VCaP (cell line): ENCODE data around the gene ZBTB1.
A peak's percentile ranks its signal among the peaks of the same experiment; 100 is the strongest.

Source experiments
- H3K27ac ChIP-seq: fragments of 450-650 bp; 2 replicates; pipeline ENCODE4 v1.5.1; 2017
- CTCF ChIP-seq: fragments of 450-650 bp; conservative IDR thresholded peaks from 2 replicates; pipeline ENCODE4 v1.5.1; 2017; ENCODE audit warnings: mild to moderate bottlenecking, moderate library complexity

Gene ZBTB1

GRCh38 chr14:64504310-64504896, at the start of gene ZBTB1:
Gene ZBTB1, plus strand, starts transcription at chr14:64504770. Its CDS starts 16,735 bp downstream, at chr14:64521505.
- no peak for TF ChIP-seq CTCF
- H3K27ac ChIP-seq: peak within 1 kb of the TSS; percentile 98

GRCh38 chr14:64459405-64460136, 45.0 kb upstream of the ZBTB1 start:
- TF ChIP-seq CTCF: no peak
- no peak overlapping the region for H3K27ac ChIP-seq

GRCh38 chr14:64461221-64461620, 43.3 kb upstream of the ZBTB1 start:
- H3K27ac ChIP-seq: no peak overlapping the region
- TF ChIP-seq CTCF: no peak

- TF ChIP-seq CTCF: no peak
Observed at GRCh38 chr14:64463195-64463594, 41.4 kb upstream of the ZBTB1 start.

GRCh38 chr14:64463873-64464272, 40.7 kb upstream of the ZBTB1 start:
- TF ChIP-seq CTCF: no peak
- no peak overlapping the region for H3K27ac ChIP-seq

More at GRCh38 chr14:64463195-64463594, 41.4 kb upstream of the ZBTB1 start:
- H3K27ac ChIP-seq: no peak overlapping the region

GRCh38 chr14:64464651-64465050, 39.9 kb upstream of the ZBTB1 start:
- TF ChIP-seq CTCF: no peak
- H3K27ac ChIP-seq: peak overlapping the region; percentile 84

GRCh38 chr14:64465191-64465822, 39.3 kb upstream of the ZBTB1 start, which contains the start of gene AKAP5:
Gene AKAP5, plus strand, starts transcription at chr14:64465499. Its CDS starts 2,896 bp downstream, at chr14:64468395.
- no peak for TF ChIP-seq CTCF
- H3K27ac ChIP-seq: peak within 1 kb of the TSS; percentile 84
